Measurements from ENCODE around the gene TFR2.

Gene TFR2

GRCh38 chr7:100649826-100650565 lies 8.6 kb upstream of the TFR2 start:
- no peak for DNase-seq

GRCh38 chr7:100642534-100642907 lies 1.2 kb upstream of the TFR2 start:
- no peak for DNase-seq

GRCh38 chr7:100641860-100642533 lies 645 bp upstream of the TFR2 start:
- DNase-seq, result no peak

GRCh38 chr7:100640517-100641440 lies 573 bp downstream of the TFR2 start:
- DNase-seq, result no peak

GRCh38 chr7:100639995-100640516 lies 1.3 kb downstream of the TFR2 start:
- no peak for DNase-seq

- DNase-seq, result peak; percentile 73
These were observed 8.2 kb downstream of the TFR2 start for GRCh38 chr7:100632951-100633717.

- DNase-seq, result no peak
These were observed 11.3 kb downstream of the TFR2 start for GRCh38 chr7:100630066-100630465.

- peak; percentile 59 for DNase-seq
These were observed 12.1 kb downstream of the TFR2 start for GRCh38 chr7:100629117-100629716.

GRCh38 chr7:100627238-100627549 lies 14.2 kb downstream of the TFR2 start:
- DNase-seq, result no peak

GRCh38 chr7:100626530-100627237 lies 14.7 kb downstream of the TFR2 start:
- DNase-seq, result peak; percentile 90

GRCh38 chr7:100626055-100626454 lies 15.3 kb downstream of the TFR2 start:
- DNase-seq, result no peak

GRCh38 chr7:100623951-100624824 lies 17.2 kb downstream of the TFR2 start:
- DNase-seq, result no peak

GRCh38 chr7:100621554-100621953 lies 19.8 kb downstream of the TFR2 start:
- DNase-seq, result no peak

- no peak for DNase-seq
These were observed 20.5 kb downstream of the TFR2 start for GRCh38 chr7:100620804-100621203.

GRCh38 chr7:100620239-100620638 lies 21.1 kb downstream of the TFR2 start:
- no peak for DNase-seq

- DNase-seq, result no peak
These were observed 27.0 kb downstream of the TFR2 start for GRCh38 chr7:100614308-100614861.

GRCh38 chr7:100613412-100614175 lies 27.8 kb downstream of the TFR2 start:
- DNase-seq, result no peak

GRCh38 chr7:100612730-100613390 lies 28.5 kb downstream of the TFR2 start:
- no peak for DNase-seq

Measured in NCI-H69 (cell line).